Measurements from ENCODE around the gene ZBTB20.
A peak's percentile ranks its signal among the peaks of the same experiment; 100 is the strongest.

ZBTB20 gene

GRCh38 chr3:114427285-114428043 is 719.6 kb downstream of the ZBTB20 start:
- no peak for DNase-seq

GRCh38 chr3:114424337-114424736 is 722.8 kb downstream of the ZBTB20 start:
- no peak for DNase-seq

- DNase-seq, result no peak
These were observed 725.9 kb downstream of the ZBTB20 start for GRCh38 chr3:114421204-114421603.

- no peak for DNase-seq
These were observed 727.0 kb downstream of the ZBTB20 start for GRCh38 chr3:114420072-114420471.

- DNase-seq, result peak; percentile 71
These were observed 728.2 kb downstream of the ZBTB20 start for GRCh38 chr3:114418724-114419543.

GRCh38 chr3:114418107-114418506 is 729.0 kb downstream of the ZBTB20 start:
- DNase-seq, result no peak

GRCh38 chr3:114417675-114418074 is 729.4 kb downstream of the ZBTB20 start:
- no peak for DNase-seq

GRCh38 chr3:114417265-114417664 is 729.8 kb downstream of the ZBTB20 start:
- no peak for DNase-seq

GRCh38 chr3:114411811-114412803 is 735.0 kb downstream of the ZBTB20 start:
- DNase-seq, result no peak

- DNase-seq, result no peak
These were observed 735.9 kb downstream of the ZBTB20 start for GRCh38 chr3:114411190-114411668.

GRCh38 chr3:114408736-114409670 is 738.1 kb downstream of the ZBTB20 start:
- peak; percentile 51 for DNase-seq

- DNase-seq, result no peak
These were observed 740.2 kb downstream of the ZBTB20 start for GRCh38 chr3:114406922-114407321.

- DNase-seq, result no peak
These were observed 740.8 kb downstream of the ZBTB20 start for GRCh38 chr3:114406286-114406685.

GRCh38 chr3:114405202-114405990 is 741.7 kb downstream of the ZBTB20 start:
- no peak for DNase-seq

- no peak for DNase-seq
These were observed 742.5 kb downstream of the ZBTB20 start for GRCh38 chr3:114404590-114404989.

GRCh38 chr3:114402838-114403237 is 744.2 kb downstream of the ZBTB20 start:
- no peak for DNase-seq

- DNase-seq, result no peak
These were observed 745.7 kb downstream of the ZBTB20 start for GRCh38 chr3:114401346-114401745.

GRCh38 chr3:114400371-114400770 is 746.7 kb downstream of the ZBTB20 start:
- DNase-seq, result no peak

- DNase-seq, result no peak
These were observed 752.5 kb downstream of the ZBTB20 start for GRCh38 chr3:114394551-114394950.

- DNase-seq, result no peak
These were observed 753.6 kb downstream of the ZBTB20 start for GRCh38 chr3:114393367-114394072.
